Astrocyte (in vitro differentiated cells and primary cell): ENCODE measurements around the gene TBC1D5. TPM values are rescaled to one million over a fixed set of nuclear protein-coding genes. Genes with fewer than 3 reads are reported as not detected.

Experiments
- DNase-seq: peaks from one replicate; pipeline ENCODE4 v3.0.0-alpha.2; 2010; ENCODE audit warnings: low read depth
- FAIRE-seq: peaks from 2 replicates; lab custom pipeline; 2011; peaks lifted over from hg19 to GRCh38; lab: Jason Lieb, UNC
- H2AFZ ChIP-seq: 2 replicates; pipeline ENCODE4 v1.6.0; 2012; ENCODE audit warnings: low read depth, low read length, inconsistent platforms
- H3K27ac ChIP-seq: 2 replicates; pipeline ENCODE4 v1.5.1; 2011; ENCODE audit warnings: low read depth, low read length, inconsistent platforms
- H3K27me3 ChIP-seq: 2 replicates; pipeline ENCODE4 v1.6.0; 2011; ENCODE audit warnings: low read length, inconsistent platforms; ENCODE audit not compliant: insufficient read depth
- H3K36me3 ChIP-seq: 2 replicates; pipeline ENCODE4 v1.5.1; 2011; ENCODE audit warnings: low read length, inconsistent platforms; ENCODE audit not compliant: insufficient read depth
- H3K4me1 ChIP-seq: 2 replicates; pipeline ENCODE4 v1.5.1; 2011; ENCODE audit warnings: low read length, inconsistent platforms; ENCODE audit not compliant: insufficient read depth
- H3K4me2 ChIP-seq: 2 replicates; pipeline ENCODE4 v1.6.0; 2012; ENCODE audit warnings: low read length, inconsistent platforms
- H3K4me3 ChIP-seq: 2 replicates; pipeline ENCODE4 v1.5.1; 2011; ENCODE audit warnings: low read depth, mild to moderate bottlenecking, low read length, inconsistent platforms; ENCODE audit not compliant: insufficient read depth
- H3K79me2 ChIP-seq: 2 replicates; pipeline ENCODE4 v1.6.0; 2012; ENCODE audit warnings: mild to moderate bottlenecking, low read length, inconsistent platforms; ENCODE audit not compliant: insufficient read depth
- H3K9ac ChIP-seq: 2 replicates; pipeline ENCODE4 v1.6.0; 2012; ENCODE audit warnings: mild to moderate bottlenecking, low read length, inconsistent platforms
- H3K9me3 ChIP-seq: 2 replicates; pipeline ENCODE4 v1.5.1; 2012; ENCODE audit warnings: low read depth, mild to moderate bottlenecking, low read length, inconsistent platforms; ENCODE audit not compliant: insufficient read depth
- H4K20me1 ChIP-seq: 2 replicates; pipeline ENCODE4 v1.6.0; 2012; ENCODE audit warnings: low read length, inconsistent platforms; ENCODE audit not compliant: insufficient read depth
- H3K27ac Mint-ChIP-seq: one replicate; pipeline ENCODE4 v1.8.0; 2021; ENCODE audit warnings: mild to moderate bottlenecking, mixed read lengths; ENCODE audit not compliant: unreplicated experiment
- H3K27me3 Mint-ChIP-seq: one replicate; pipeline ENCODE4 v1.8.0; 2021; ENCODE audit warnings: low read depth, mixed read lengths; ENCODE audit not compliant: unreplicated experiment
- H3K36me3 Mint-ChIP-seq: one replicate; pipeline ENCODE4 v1.8.0; 2021; ENCODE audit warnings: low read depth, mixed read lengths; ENCODE audit not compliant: unreplicated experiment
- H3K4me1 Mint-ChIP-seq: one replicate; pipeline ENCODE4 v1.8.0; 2021; ENCODE audit warnings: low read depth, mixed read lengths; ENCODE audit not compliant: unreplicated experiment
- H3K4me3 Mint-ChIP-seq: one replicate; pipeline ENCODE4 v1.8.0; 2021; ENCODE audit warnings: mild to moderate bottlenecking, moderate library complexity, mixed read lengths; ENCODE audit not compliant: unreplicated experiment
- H3K9me3 Mint-ChIP-seq: one replicate; pipeline ENCODE4 v1.8.0; 2021; ENCODE audit warnings: mild to moderate bottlenecking, mixed read lengths; ENCODE audit not compliant: unreplicated experiment
- EZH2 ChIP-seq: IDR thresholded peaks from 2 replicates; pipeline ENCODE4 v1.6.1; 2012; ENCODE audit warnings: mild to moderate bottlenecking, low read length, inconsistent platforms; ENCODE audit not compliant: insufficient read depth
- total RNA-seq: library from RNA; stranded (reverse); gene quantifications from 2 replicates; pipeline ENCODE4 v1.2.1, GENCODE V29; 2021
- TF ChIP-seq, protein P1 (sequence below): IDR thresholded peaks from 2 replicates; pipeline ENCODE4 v1.5.1; 2011; ENCODE audit warnings: low read depth, mild to moderate bottlenecking, inconsistent platforms, low read length, moderate library complexity; ENCODE audit not compliant: insufficient read depth

The TBC1D5 gene
- total RNA-seq, 1 donor from 2014 or later, result 23.0 TPM

DNA sequence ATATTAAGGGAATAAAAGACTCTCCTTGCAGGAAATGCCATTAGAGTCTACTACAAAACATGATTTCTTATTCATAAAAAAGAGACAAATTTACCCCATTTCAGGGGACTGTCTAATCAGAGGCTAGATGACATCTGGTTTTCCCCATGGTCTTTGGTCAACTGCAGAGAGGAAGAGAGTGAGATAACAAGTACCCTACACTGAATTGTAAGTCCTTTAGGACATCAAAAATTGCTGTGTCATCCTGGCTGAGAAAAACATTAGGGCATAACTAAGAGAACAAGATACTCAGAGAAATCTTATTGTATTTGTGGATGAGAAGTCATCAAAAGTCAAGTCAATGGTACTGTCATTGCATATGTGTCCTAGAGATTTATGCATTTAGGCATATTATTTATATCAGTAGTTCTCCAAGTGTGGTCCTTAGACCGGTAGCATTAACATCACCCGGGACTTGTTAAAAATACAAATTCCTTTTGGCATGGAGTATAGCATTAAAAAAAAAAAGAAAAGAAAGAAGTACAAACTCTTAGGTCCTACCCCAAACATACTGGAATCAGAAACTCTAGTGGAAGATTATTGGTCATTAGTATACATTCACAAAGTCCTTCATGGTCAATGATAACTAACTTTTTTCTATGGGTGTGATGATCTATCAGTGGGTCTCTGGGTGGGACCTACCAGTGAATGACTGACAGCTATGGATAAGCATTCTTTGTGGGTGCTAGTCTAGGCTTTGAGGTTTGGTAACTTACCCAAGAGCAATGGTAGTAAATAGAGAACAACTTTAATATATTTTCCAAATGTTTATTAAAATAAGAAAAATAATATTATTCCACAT, 29.0 kb upstream of the TBC1D5 start:
- Histone ChIP-seq H3K4me1 (no peaks in the 10 kb centered on the region), H3K27ac (no peak overlapping the region), H2AFZ (no peak overlapping the region), H3K79me2 (no peaks in the 10 kb centered on the region), H3K9me3 (no peaks in the 10 kb centered on the region), H3K36me3 (no peaks in the 10 kb centered on the region), H3K4me2 (no peak overlapping the region), H3K9ac (no peak overlapping the region), H3K4me3 (no peak overlapping the region), H3K27me3 (no peaks in the 10 kb centered on the region), H4K20me1 (no peaks in the 10 kb centered on the region)
- Mint-ChIP-seq H3K27ac (no peak overlapping the region), H3K36me3 (no peaks in the 10 kb centered on the region), H3K27me3 (no peaks in the 10 kb centered on the region), H3K9me3 (no peaks in the 10 kb centered on the region), H3K4me3 (no peak overlapping the region), H3K4me1 (peaks cover 3% of the 10 kb centered on the region)
- TF ChIP-seq, protein P1, sequence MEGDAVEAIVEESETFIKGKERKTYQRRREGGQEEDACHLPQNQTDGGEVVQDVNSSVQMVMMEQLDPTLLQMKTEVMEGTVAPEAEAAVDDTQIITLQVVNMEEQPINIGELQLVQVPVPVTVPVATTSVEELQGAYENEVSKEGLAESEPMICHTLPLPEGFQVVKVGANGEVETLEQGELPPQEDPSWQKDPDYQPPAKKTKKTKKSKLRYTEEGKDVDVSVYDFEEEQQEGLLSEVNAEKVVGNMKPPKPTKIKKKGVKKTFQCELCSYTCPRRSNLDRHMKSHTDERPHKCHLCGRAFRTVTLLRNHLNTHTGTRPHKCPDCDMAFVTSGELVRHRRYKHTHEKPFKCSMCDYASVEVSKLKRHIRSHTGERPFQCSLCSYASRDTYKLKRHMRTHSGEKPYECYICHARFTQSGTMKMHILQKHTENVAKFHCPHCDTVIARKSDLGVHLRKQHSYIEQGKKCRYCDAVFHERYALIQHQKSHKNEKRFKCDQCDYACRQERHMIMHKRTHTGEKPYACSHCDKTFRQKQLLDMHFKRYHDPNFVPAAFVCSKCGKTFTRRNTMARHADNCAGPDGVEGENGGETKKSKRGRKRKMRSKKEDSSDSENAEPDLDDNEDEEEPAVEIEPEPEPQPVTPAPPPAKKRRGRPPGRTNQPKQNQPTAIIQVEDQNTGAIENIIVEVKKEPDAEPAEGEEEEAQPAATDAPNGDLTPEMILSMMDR, result no peak
- TF ChIP-seq EZH2, result no peak
- FAIRE-seq (no peak), DNase-seq (no peak)

DNA sequence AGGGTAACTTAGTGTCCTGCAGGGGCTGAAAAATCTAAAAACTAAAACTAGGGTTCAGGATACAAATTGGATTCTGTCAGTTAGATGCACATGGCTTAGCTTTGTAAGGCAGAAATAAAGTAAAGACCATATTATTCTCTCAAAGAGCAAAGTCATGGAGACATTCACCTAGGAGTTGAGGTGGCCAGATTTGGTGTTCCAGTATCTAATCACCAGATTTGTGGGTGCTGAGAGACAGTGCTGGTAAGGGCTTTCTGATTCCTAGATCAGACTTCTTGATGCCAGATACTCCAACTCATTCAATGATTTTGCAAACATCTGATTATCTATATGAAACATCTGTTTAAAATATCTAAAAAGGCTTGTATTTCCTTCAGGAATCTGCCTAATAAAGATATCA, 28.3 kb upstream of the TBC1D5 start:
- no peak overlapping the region for H3K4me3 ChIP-seq
- no peak overlapping the region for H3K9ac ChIP-seq
- H4K20me1 ChIP-seq, result no peaks in the 10 kb centered on the region
- H3K27me3 ChIP-seq, result no peaks in the 10 kb centered on the region
- H3K4me1 ChIP-seq, result no peaks in the 10 kb centered on the region
- H3K9me3 ChIP-seq, result no peaks in the 10 kb centered on the region
- H3K4me3 Mint-ChIP-seq, result no peak overlapping the region
- DNase-seq, result no peak
- H3K4me1 Mint-ChIP-seq, result peaks cover 3% of the 10 kb centered on the region
- no peaks in the 10 kb centered on the region for H3K9me3 Mint-ChIP-seq
- H3K36me3 ChIP-seq, result no peaks in the 10 kb centered on the region
- no peak overlapping the region for H2AFZ ChIP-seq
- H3K27me3 Mint-ChIP-seq, result no peaks in the 10 kb centered on the region
- no peak overlapping the region for H3K27ac Mint-ChIP-seq
- no peak overlapping the region for H3K4me2 ChIP-seq
- FAIRE-seq, result no peak
- H3K27ac ChIP-seq, result no peak overlapping the region
- TF ChIP-seq, protein P1, result no peak
- no peak for TF ChIP-seq EZH2
- H3K79me2 ChIP-seq, result no peaks in the 10 kb centered on the region
- no peaks in the 10 kb centered on the region for H3K36me3 Mint-ChIP-seq
